NCI-H128 (cell line): ENCODE measurements around the gene PCID2.
"Not testable (repeated sequence)": the region's sequence is repeated elsewhere in the genome, so short reads cannot be mapped to it uniquely, and the experiment has no call there.

ENCODE experiments used
- DNase-seq: peaks from one replicate; lab custom pipeline; 2025; ENCODE audit not compliant: unreplicated experiment; lab: John Stamatoyannopoulos, UW

The PCID2 gene

DNA sequence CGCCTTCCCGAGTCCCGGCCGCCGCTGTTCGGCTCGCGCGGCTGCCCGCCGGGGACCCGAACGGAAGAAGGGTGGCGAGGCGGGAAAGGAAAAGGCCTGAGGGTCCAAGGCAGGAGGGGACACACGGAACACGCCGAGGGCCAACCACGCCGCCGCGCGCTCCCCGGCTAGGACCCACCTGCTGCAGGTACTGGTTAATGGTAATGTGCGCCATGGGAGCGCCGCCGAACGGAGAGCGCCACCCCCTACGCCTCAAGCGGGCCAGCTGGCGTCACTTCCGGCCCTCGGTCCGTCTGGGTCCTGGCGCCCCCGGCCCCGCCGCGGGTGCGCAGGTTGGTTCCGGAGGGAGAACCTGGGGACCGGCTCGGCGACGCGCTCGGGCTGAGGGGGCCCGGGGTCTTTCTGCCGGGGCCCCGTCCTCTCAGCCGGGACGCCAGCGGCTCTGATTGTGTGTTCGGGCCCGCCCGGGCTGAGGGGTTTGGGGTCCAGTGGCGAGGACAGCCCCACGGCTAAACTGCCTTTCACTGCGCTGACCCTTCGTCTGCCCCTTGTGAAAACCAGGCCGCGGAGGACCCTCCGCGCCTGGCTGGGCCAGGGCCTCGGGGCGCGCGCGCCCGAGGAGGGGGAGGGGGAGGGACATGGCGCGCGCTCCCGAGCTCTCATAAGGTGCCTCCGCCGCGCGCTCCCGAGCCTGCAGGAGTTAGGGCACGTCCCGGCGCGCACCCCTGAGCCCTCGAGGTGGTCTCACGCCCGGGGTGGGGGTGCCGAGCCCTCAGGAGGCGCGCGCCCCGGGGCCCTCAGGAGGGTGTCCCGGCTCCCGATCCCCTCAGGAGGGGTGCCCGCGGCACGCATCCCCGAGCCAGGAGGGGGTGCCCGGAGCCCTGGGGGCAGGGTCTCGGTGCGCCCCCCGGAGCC lies at the start of gene PCID2:
Gene PCID2 (minus strand): TSS at position 249 of the 915 bp plus-strand sequence. CDS start 35 bp downstream, at position 214.
- peak; percentile 66 for DNase-seq

- not testable (repeated sequence) for DNase-seq
Observed at GRCh38 chr13:113257908-113258307, 49.4 kb upstream of the PCID2 start.

- DNase-seq: no peak
Observed at GRCh38 chr13:113252516-113253095, 44.1 kb upstream of the PCID2 start.

DNA sequence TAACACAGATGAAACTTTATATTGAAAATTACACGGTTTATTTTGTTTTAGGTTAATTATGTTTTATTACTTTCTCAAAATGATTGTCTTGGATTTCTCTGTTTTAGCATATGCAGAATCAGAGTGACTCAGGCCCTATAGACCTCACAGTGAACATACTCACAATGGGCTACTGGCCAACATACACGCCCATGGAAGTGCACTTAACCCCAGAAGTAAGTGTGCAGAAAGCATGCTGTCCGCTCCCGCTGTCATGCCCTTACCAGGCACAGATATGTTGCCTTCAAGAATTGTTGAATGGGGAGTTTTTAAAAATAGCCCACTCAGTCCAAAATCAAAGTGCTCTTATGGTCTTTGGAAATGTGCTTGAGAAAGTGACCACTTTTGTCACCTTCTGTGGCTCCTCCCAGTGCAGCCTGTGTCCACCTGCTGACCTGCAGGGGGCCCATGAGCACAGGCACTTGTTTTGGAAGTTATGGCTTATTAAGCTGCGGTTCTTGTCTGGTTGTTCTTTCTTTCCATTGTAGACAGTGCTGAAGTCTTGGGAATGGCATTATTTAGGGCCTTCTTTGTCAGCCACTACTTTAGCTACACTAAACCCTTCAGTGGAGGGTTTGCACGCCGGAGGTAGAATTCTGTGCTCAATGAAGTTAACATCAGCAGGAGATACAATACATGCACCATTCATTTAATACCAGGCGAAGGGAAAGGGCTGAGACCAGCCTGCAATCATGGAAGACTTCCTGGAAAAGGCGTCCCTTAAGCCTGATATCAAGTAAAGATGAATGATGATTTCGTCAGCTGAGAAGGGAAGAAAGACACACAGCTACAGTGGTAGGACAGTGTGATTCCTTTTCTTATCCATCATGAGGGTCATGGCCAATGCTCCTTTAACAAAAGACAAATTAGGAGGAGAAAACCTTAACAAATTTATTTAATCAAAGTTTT lies 37.7 kb upstream of the PCID2 start:
- DNase-seq: no peak

GRCh38 chr13:113243847-113244246 lies 35.4 kb upstream of the PCID2 start:
- no peak for DNase-seq

DNA sequence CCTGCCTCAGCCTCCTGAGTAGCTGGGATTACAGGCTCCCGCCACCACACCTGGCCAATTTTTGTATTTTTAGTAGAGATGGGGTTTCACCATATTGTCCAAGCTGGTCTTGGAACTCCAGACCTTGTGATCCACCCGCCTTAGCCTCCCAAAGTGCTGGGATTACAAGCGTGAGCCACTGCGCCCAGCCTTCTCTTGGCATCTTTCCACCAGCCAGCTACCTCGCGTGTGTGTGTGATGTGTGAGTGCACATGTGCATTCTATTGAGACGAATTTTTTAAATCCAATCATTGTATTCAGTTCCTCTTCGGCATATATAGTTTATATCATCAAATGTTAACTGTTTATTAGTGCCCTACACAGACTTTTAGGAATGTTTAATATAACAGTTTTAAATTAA lies 33.2 kb upstream of the PCID2 start:
- DNase-seq: not testable (repeated sequence)

DNA sequence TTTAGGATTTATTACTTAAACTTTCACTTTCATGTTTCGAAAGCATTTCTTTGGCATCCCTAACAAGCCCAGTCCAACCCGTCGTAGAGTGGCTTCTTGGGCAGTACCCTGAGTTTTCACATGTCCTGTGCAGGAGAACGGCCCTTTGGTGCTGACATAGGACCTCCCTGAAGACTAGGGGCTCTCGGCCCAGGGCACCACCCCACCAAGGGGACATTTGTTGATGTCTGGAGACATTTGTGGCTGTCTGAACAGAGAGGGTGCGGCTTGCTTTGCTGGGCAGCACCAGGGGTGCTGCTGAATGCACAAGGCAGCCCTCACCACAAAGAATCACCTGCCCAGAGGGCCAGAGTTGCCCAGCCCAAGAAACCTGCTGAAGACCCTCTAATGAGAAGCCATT lies 31.5 kb upstream of the PCID2 start:
- DNase-seq: no peak

GRCh38 chr13:113239357-113239756 lies 30.9 kb upstream of the PCID2 start:
- no peak for DNase-seq

DNA sequence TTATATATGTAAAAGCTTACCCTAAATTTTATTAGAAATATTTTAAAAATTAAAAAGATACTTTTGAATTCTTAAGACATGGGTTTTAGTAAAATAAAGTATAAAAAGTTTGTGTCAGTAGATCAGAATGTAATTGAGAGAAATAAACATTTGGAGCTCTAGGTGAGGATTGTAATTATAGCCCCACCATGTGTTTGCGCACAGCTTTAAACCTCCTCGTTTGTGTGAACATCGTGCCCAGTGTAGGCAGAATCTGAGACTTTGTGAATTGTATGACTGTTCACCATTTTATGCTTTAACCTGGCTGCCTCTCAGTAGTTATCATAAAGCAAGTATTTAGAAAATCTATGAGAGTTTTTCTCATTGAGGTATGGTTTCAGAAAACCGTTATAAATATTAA lies 30.1 kb upstream of the PCID2 start:
- DNase-seq: no peak

DNA sequence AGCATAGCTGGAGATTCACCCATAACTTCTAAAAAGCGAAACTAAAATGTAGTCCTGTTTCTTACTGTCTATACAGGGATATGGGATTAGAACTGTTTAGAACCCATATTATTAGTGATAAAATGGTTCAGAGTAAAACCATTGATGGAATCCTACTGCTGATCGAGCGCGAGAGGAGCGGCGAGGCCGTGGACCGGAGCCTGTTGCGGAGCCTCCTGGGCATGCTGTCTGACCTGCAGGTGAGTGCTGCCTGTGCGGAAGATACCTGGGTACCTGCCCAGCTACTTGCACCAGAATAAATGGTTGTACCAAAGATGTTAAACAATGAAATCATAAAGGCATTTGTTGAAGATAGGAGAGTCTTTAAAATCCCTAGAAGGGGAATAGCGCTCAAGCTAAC lies 24.6 kb upstream of the PCID2 start:
- no peak for DNase-seq

- no peak for DNase-seq
Observed at GRCh38 chr13:113232208-113233003, 23.9 kb upstream of the PCID2 start.

DNA sequence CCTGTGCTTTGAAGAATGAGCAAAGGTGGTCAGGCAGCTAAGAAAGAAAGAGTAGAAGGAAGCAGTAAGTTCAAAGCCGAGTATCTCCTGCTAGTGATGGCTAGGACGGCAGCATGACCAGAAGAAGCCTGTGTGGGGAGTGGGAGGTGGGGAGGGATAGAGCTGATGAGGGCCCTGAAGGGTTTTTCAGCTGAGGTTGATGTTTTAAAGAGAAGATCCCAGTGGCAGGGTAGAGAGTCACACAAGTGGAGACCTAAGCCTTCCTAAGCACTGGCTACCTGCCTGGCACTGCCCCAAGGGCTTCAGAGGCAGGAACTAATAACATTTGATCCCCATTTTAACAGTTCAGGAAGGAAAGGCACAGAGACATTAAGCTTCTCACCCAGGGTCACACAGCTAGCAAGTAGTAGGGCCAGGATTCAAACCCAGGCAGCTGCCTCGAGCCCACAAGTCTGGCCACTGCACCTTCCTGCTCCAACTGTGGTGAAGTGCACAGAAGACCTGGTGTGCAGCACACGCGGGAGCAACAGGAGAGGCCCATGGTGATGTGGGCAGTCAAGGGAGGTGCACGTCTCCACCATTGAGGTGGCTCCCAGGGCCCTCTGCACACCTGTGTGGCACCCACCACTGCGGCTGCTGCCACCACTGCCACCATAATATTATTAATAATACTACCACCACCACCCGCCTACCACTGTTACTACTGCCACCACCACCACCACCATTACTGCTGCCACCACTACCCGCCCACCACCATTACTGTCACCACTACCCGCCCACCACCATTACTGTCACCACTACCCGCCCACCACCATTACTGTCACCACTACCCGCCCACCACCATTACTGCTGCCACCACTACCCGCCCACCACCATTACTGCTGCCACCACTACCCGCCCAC lies 23.1 kb upstream of the PCID2 start:
- DNase-seq: no peak

DNA sequence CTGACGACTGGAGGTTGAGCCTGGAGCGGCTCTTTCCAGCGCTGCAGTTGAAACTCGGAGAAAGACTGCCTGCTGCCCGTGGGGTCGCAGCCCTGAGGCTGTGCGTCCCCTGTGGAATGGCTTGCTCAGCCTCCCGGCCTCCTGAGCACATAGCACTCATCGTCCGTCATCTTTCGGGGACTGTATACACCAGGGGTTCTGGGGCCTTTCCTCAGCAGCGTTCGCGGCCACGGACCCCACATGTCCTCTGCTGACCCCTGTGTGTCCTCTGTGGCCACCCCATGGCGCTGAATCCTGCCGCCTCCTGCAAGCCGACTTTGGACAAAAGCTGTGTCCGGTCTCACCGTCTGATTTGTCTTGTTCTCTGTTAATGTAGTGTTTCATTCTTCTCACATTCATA lies 21.3 kb upstream of the PCID2 start:
- DNase-seq: no peak

GRCh38 chr13:113229161-113229560 lies 20.7 kb upstream of the PCID2 start:
- no peak for DNase-seq

DNA sequence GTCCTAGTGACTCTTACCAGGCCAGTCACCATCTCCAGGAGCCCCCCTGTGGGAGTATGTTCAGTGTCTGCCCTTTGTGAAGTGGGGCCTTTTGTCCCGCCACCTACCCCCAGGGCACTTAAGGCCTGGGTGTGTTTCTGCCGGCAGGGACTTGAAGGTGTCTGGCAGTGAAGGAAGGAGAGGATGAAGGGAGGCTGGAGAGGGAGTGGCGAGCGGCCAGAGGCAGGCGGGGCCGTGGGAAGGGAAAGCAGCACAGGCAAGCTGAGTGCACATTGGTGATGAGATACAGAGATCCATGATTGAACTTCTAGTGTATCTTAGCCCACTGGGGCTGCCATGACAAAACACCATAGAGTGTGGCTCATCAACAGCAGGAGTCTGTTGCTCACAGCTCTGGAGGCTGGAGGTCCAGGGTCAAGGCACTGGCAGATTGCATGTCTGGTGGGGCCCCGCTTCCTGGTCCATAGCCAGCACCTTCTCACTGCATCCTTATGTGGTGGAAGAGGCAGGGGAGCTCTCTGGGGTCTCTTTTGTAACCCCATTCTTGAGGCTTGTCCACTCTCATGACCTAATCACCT lies 18.5 kb upstream of the PCID2 start:
- DNase-seq: no peak

DNA sequence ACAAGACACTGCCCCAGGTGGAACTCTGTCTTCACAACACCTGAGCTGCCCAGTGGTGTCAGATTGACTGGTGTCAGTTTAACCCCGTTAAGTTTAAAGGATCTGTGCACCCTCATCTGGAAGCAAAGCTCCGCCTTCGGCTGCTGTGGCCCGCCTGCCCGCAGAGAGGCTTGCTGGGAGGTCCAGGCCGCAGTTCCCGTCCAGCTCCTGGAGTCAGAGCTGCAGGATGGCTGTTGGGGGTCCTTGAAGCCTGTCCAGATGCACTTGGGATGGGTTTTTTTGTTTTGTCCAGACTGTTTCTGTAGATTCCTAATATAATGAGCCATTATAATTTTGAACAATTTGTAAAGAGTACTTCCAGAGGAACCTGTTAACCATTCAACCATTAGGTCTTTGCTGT lies 17.0 kb upstream of the PCID2 start:
- DNase-seq: no peak

- no peak for DNase-seq
Observed at GRCh38 chr13:113224486-113224885, 16.0 kb upstream of the PCID2 start.

GRCh38 chr13:113223070-113223469 lies 14.6 kb upstream of the PCID2 start:
- no peak for DNase-seq

DNA sequence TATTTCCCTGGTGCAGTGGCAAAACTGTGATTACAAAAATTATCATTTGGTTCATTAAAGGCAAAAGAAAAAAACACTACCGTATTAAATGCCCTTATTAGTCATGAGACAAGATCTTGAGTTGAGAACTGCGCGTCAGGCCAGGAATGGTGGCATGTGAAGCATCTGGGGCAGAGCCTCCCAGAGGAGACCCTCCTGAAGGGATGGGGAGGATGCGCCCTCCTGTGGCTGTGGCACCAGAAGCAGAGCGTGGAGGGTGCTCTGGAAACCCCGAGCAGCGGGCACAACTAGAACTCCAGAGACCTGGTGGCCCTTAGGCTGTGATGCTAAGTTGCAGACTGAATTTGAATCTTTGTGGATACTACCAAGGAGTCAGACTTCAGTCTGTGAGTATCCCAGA lies 12.4 kb upstream of the PCID2 start:
- no peak for DNase-seq
